HepG2 (cell line): Measurements from ENCODE around the gene FAM83F. TPM values are rescaled to one million over a fixed set of nuclear protein-coding genes. Genes with fewer than 3 reads are reported as not detected.

Experiments used
- EP300 ChIP-seq, 3 experiments: sonication (generic) in 1 of 3; formaldehyde crosslinking in 1 of 3; IDR thresholded peaks; 2 replicates each; pipeline versions ENCODE4 v1.5.1 to v1.6.1; 2011 to 2020; ENCODE audit warnings: low read depth in 2 of 3, low read length in 2 of 3, borderline replicate concordance in 1 of 3, improper control_type of control experiment in 1 of 3, mild to moderate bottlenecking in 1 of 3, missing genetic modification reagents in 1 of 3, moderate library complexity in 1 of 3
- FOXO1 ChIP-seq: sonication (generic); formaldehyde crosslinking; IDR thresholded peaks from 2 replicates; pipeline ENCODE4 v1.4.0; 2020; ENCODE audit warnings: missing genetic modification reagents
- HOXA5 ChIP-seq: sonication (generic); formaldehyde crosslinking; IDR thresholded peaks from 2 replicates; pipeline ENCODE4 v1.4.0; 2020; ENCODE audit warnings: missing genetic modification reagents
- RAD51 ChIP-seq: fragments of 450-650 bp; IDR thresholded peaks from 2 replicates; pipeline ENCODE4 v1.6.1; 2016; ENCODE audit warnings: borderline replicate concordance
- SNAI1 ChIP-seq: sonication (generic); formaldehyde crosslinking; IDR thresholded peaks from 2 replicates; pipeline ENCODE4 v1.5.0; 2020; ENCODE audit warnings: mild to moderate bottlenecking, missing genetic modification reagents, borderline replicate concordance
- SSRP1 ChIP-seq: IDR thresholded peaks from 2 replicates; pipeline ENCODE4 v1.6.1; 2016; ENCODE audit warnings: control low read depth
- ZNF407 ChIP-seq: sonication (generic); formaldehyde crosslinking; IDR thresholded peaks from one replicate; pipeline ENCODE4 v1.5.1; 2020; ENCODE audit warnings: mild to moderate bottlenecking, missing genetic modification reagents; ENCODE audit errors: not compliant biosample characterization
- ZNF431 ChIP-seq: sonication (generic); formaldehyde crosslinking; IDR thresholded peaks from 2 replicates; pipeline ENCODE4 v1.9.0; 2022; ENCODE audit warnings: missing genetic modification reagents, low read depth, mild to moderate bottlenecking, borderline replicate concordance
- ZSCAN9 ChIP-seq: IDR thresholded peaks from 2 replicates; pipeline ENCODE4 v1.6.1; 2016; ENCODE audit warnings: borderline replicate concordance
- polyA plus RNA-seq, 8 experiments: library from polyadenylated mRNA; depleted of rRNA in 3 of 8; stranded (reverse) in 7 of 8; unstranded in 1 of 8; fragments of >200 nt; fragmentation: Illumina TruSeq in 4 of 8; extraction: Trizol in 4 of 8; gene quantifications; 2 replicates each; pipeline versions ENCODE4 v1.2.1 to v1.2.3, GENCODE V29; 2011 to 2016; ENCODE audit warnings: low read depth in 4 of 8, missing spikeins in 1 of 8, mixed read lengths in 1 of 8; ENCODE audit not compliant: insufficient read depth in 1 of 8
- total RNA-seq, 5 experiments: library from RNA; depleted of rRNA; stranded (reverse); fragments of >200 nt; fragmentation: Illumina TruSeq; extraction: Trizol; gene quantifications; 2 replicates each; pipeline ENCODE4 v1.2.3, GENCODE V29; 2016; ENCODE audit warnings: low read depth in 1 of 5

FAM83F gene
- total and polyA plus RNA-seq, 2 of the 13 experiments (the other 11 are each of a cell fraction or from before 2014, with no cell fraction given), result not detected

GRCh38 chr22:39960791-39961746, 33.7 kb upstream of the FAM83F start (continued):
- no peak for TF ChIP-seq ZNF407 (CRISPR knock-in tag)
- no peak for TF ChIP-seq EP300 (IDR thresholded peaks at IDR 0.05; ENCODE audit: low read depth in 2 of 2, low read length in 2 of 2)
- TF ChIP-seq EP300 (CRISPR knock-in tag; IDR thresholded peaks at IDR 0.05; ENCODE audit: borderline replicate concordance), result no peak
- TF ChIP-seq HOXA5 (CRISPR knock-in tag), result no peak
- TF ChIP-seq RAD51, result no peak
- TF ChIP-seq ZNF431, result no peak
- no peak for TF ChIP-seq SNAI1 (CRISPR knock-in tag)
- TF ChIP-seq ZSCAN9 (CRISPR knock-in tag), result no peak
- no peak for TF ChIP-seq SSRP1 (CRISPR knock-in tag)
- no peak for TF ChIP-seq FOXO1
- TF ChIP-seq, all 625 proteins: peak for 0
